GM19372 (cell line): ENCODE results near the gene KIAA0319L.
A peak's percentile ranks its signal among the peaks of the same experiment; 100 is the strongest.

Source experiments
- ATAC-seq: cut with Tn5 transposase; IDR thresholded peaks from one replicate; pipeline ENCODE4 v1.9.1; 2021; ENCODE audit warnings: mild to moderate bottlenecking, low read depth, moderate library complexity; ENCODE audit not compliant: unreplicated experiment

Gene KIAA0319L

GRCh38 chr1:35539824-35540261 lies 17.4 kb downstream of the KIAA0319L start:
- no peak for ATAC-seq

- no peak for ATAC-seq
Measured at GRCh38 chr1:35539073-35539823, 18.0 kb downstream of the KIAA0319L start.

GRCh38 chr1:35537806-35538205 lies 19.4 kb downstream of the KIAA0319L start:
- no peak for ATAC-seq

- ATAC-seq = no peak
Measured at GRCh38 chr1:35536556-35537162, 20.5 kb downstream of the KIAA0319L start.

GRCh38 chr1:35535243-35535642 lies 22.0 kb downstream of the KIAA0319L start:
- ATAC-seq = no peak

- no peak for ATAC-seq
Measured at GRCh38 chr1:35533586-35533985, 23.6 kb downstream of the KIAA0319L start.

- no peak for ATAC-seq
Measured at GRCh38 chr1:35532497-35533223, 24.5 kb downstream of the KIAA0319L start.

- ATAC-seq = no peak
Measured at GRCh38 chr1:35531368-35531767, 25.8 kb downstream of the KIAA0319L start.

GRCh38 chr1:35530946-35531345 lies 26.3 kb downstream of the KIAA0319L start:
- no peak for ATAC-seq

GRCh38 chr1:35530168-35530567 lies 27.0 kb downstream of the KIAA0319L start:
- ATAC-seq = no peak

- no peak for ATAC-seq
Measured at GRCh38 chr1:35524106-35524505, 33.1 kb downstream of the KIAA0319L start.

GRCh38 chr1:35519432-35519831 lies 37.8 kb downstream of the KIAA0319L start:
- ATAC-seq = no peak

GRCh38 chr1:35518183-35518582 lies 39.0 kb downstream of the KIAA0319L start:
- ATAC-seq = no peak

GRCh38 chr1:35511305-35511704 lies 45.9 kb downstream of the KIAA0319L start:
- ATAC-seq = no peak

- ATAC-seq = no peak
Measured at GRCh38 chr1:35509558-35509957, 47.6 kb downstream of the KIAA0319L start.

- ATAC-seq = no peak
Measured at GRCh38 chr1:35507947-35508346, 49.3 kb downstream of the KIAA0319L start.

GRCh38 chr1:35506960-35507912 lies 50.0 kb downstream of the KIAA0319L start:
- no peak for ATAC-seq

- ATAC-seq = peak; percentile 47
Measured at GRCh38 chr1:35505911-35506798, 51.0 kb downstream of the KIAA0319L start.

GRCh38 chr1:35502242-35502641 lies 55.0 kb downstream of the KIAA0319L start:
- ATAC-seq = no peak
